ENCODE measurements around the gene KIFC3.
"Not testable (repeated sequence)": the region's sequence is repeated elsewhere in the genome, so short reads cannot be mapped to it uniquely, and the experiment has no call there.

KIFC3 gene

GRCh38 chr16:57739756-57740422, 62.4 kb downstream of the KIFC3 start:
- no peak for DNase-seq (ENCODE audit: low read depth in 2 of 2)

- no peak for DNase-seq (ENCODE audit: low read depth in 2 of 2)
Measured at GRCh38 chr16:57738844-57739243, 63.4 kb downstream of the KIFC3 start.

- no peak for DNase-seq (ENCODE audit: low read depth in 2 of 2)
Measured at GRCh38 chr16:57736419-57737351, 65.6 kb downstream of the KIFC3 start.

GRCh38 chr16:57735755-57736418, 66.4 kb downstream of the KIFC3 start, which contains the start of gene KATNB1:
TSS of gene KATNB1 (plus strand) at chr16:57735770. CDS start at chr16:57737244, 1,474 bp downstream.
- no peak for DNase-seq (ENCODE audit: low read depth in 2 of 2)

- DNase-seq (ENCODE audit: low read depth in 2 of 2) = peak; percentile 92 to 97
Measured at GRCh38 chr16:57734925-57735754, 67.2 kb downstream of the KIFC3 start.

- DNase-seq (ENCODE audit: low read depth in 2 of 2) = no peak
Measured at GRCh38 chr16:57734308-57734924, 67.9 kb downstream of the KIFC3 start.

GRCh38 chr16:57732714-57733113, 69.6 kb downstream of the KIFC3 start:
- no peak for DNase-seq (ENCODE audit: low read depth in 2 of 2)

- no peak for DNase-seq (ENCODE audit: low read depth in 2 of 2)
Measured at GRCh38 chr16:57732037-57732436, 70.3 kb downstream of the KIFC3 start.

- DNase-seq (ENCODE audit: low read depth in 2 of 2) = no peak
Measured at GRCh38 chr16:57730771-57731730, 71.2 kb downstream of the KIFC3 start.

GRCh38 chr16:57729852-57730251, 72.4 kb downstream of the KIFC3 start:
- not testable (repeated sequence) for DNase-seq (ENCODE audit: low read depth in 2 of 2)

GRCh38 chr16:57729182-57729484, 73.2 kb downstream of the KIFC3 start:
- no peak for DNase-seq (ENCODE audit: low read depth in 2 of 2)

GRCh38 chr16:57728336-57729181, 73.7 kb downstream of the KIFC3 start:
- DNase-seq (ENCODE audit: low read depth in 2 of 2) = no peak

GRCh38 chr16:57727610-57728009, 74.7 kb downstream of the KIFC3 start:
- no peak for DNase-seq (ENCODE audit: low read depth in 2 of 2)

- DNase-seq (ENCODE audit: low read depth in 2 of 2) = no peak
Measured at GRCh38 chr16:57726433-57726947, 75.8 kb downstream of the KIFC3 start.

- no peak for DNase-seq (ENCODE audit: low read depth in 2 of 2)
Measured at GRCh38 chr16:57725976-57726375, 76.3 kb downstream of the KIFC3 start.

- DNase-seq (ENCODE audit: low read depth in 2 of 2) = no peak
Measured at GRCh38 chr16:57725554-57725953, 76.7 kb downstream of the KIFC3 start.

GRCh38 chr16:57725151-57725550, 77.1 kb downstream of the KIFC3 start:
- no peak for DNase-seq (ENCODE audit: low read depth in 2 of 2)

GRCh38 chr16:57724531-57724930, 77.8 kb downstream of the KIFC3 start:
- DNase-seq (ENCODE audit: low read depth in 2 of 2) = no peak

GRCh38 chr16:57723170-57723569, 79.1 kb downstream of the KIFC3 start:
- no peak for DNase-seq (ENCODE audit: low read depth in 2 of 2)
